HEK293T (cell line): ENCODE data around the gene HIVEP3.

Source experiments
- CTCF ChIA-PET: fragments of 350-600 bp; formaldehyde crosslinking; extraction: SDS; loops from one replicate; lab custom pipeline; 2021; ENCODE audit warnings: antibody characterized with exemption, inconsistent platforms; lab: Yijun Ruan, JAX
- POLR2A ChIA-PET: fragments of 350-600 bp; formaldehyde crosslinking; extraction: SDS; loops from one replicate; lab custom pipeline; 2020; ENCODE audit warnings: antibody characterized with exemption, inconsistent platforms; lab: Yijun Ruan, JAX
- DNase-seq: peaks from one replicate; pipeline ENCODE4 v3.0.0; 2012; ENCODE audit warnings: mixed read lengths; ENCODE audit errors: extremely low spot score
- ARNT ChIP-seq: fragments of 450-650 bp; IDR thresholded peaks from 2 replicates; pipeline ENCODE4 v1.6.1; 2017; ENCODE audit warnings: mild to moderate bottlenecking
- BHLHE40 ChIP-seq: fragments of 450-650 bp; IDR thresholded peaks from 2 replicates; pipeline ENCODE4 v1.6.1; 2016; ENCODE audit warnings: mild to moderate bottlenecking, moderate library complexity, borderline replicate concordance
- CTBP1 ChIP-seq: fragments of 450-650 bp; IDR thresholded peaks from 2 replicates; pipeline ENCODE4 v1.6.1; 2016; ENCODE audit warnings: borderline replicate concordance
- ELF4 ChIP-seq: fragments of 450-650 bp; IDR thresholded peaks from 2 replicates; pipeline ENCODE4 v1.6.1; 2017; ENCODE audit warnings: antibody characterized with exemption
- FOXA1 ChIP-seq: fragments of 450-650 bp; IDR thresholded peaks from 2 replicates; pipeline ENCODE4 v1.6.1; 2016; ENCODE audit warnings: mild to moderate bottlenecking
- FOXM1 ChIP-seq: fragments of 450-650 bp; IDR thresholded peaks from 2 replicates; pipeline ENCODE4 v1.6.1; 2017; ENCODE audit warnings: mild to moderate bottlenecking, borderline replicate concordance
- HDGF ChIP-seq: fragments of 450-650 bp; IDR thresholded peaks from 2 replicates; pipeline ENCODE4 v1.6.1; 2017; ENCODE audit warnings: antibody characterized with exemption, borderline replicate concordance
- L3MBTL2 ChIP-seq: fragments of 450-650 bp; conservative IDR thresholded peaks from 2 replicates; pipeline ENCODE4 v1.6.1; 2016; ENCODE audit warnings: mild to moderate bottlenecking
- LEF1 ChIP-seq: fragments of 450-650 bp; IDR thresholded peaks from 2 replicates; pipeline ENCODE4 v1.6.1; 2017; ENCODE audit warnings: mild to moderate bottlenecking, borderline replicate concordance
- NFRKB ChIP-seq: fragments of 450-650 bp; IDR thresholded peaks from 2 replicates; pipeline ENCODE4 v1.6.1; 2016; ENCODE audit warnings: mild to moderate bottlenecking, moderate library complexity
- SP1 ChIP-seq: fragments of 450-650 bp; IDR thresholded peaks from 2 replicates; pipeline ENCODE4 v1.6.1; 2017
- SUZ12 ChIP-seq: fragments of 450-650 bp; IDR thresholded peaks from 2 replicates; pipeline ENCODE4 v1.6.1; 2016; ENCODE audit warnings: mild to moderate bottlenecking
- TARDBP ChIP-seq: fragments of 450-650 bp; IDR thresholded peaks from 2 replicates; pipeline ENCODE4 v1.6.1; 2016
- ZNF384 ChIP-seq: fragments of 450-650 bp; IDR thresholded peaks from 2 replicates; pipeline ENCODE4 v1.6.1; 2016
- TF ChIP-seq, protein P1 (sequence below): fragments of 450-650 bp; IDR thresholded peaks from 2 replicates; pipeline ENCODE4 v1.6.1; 2016

Gene HIVEP3

DNA sequence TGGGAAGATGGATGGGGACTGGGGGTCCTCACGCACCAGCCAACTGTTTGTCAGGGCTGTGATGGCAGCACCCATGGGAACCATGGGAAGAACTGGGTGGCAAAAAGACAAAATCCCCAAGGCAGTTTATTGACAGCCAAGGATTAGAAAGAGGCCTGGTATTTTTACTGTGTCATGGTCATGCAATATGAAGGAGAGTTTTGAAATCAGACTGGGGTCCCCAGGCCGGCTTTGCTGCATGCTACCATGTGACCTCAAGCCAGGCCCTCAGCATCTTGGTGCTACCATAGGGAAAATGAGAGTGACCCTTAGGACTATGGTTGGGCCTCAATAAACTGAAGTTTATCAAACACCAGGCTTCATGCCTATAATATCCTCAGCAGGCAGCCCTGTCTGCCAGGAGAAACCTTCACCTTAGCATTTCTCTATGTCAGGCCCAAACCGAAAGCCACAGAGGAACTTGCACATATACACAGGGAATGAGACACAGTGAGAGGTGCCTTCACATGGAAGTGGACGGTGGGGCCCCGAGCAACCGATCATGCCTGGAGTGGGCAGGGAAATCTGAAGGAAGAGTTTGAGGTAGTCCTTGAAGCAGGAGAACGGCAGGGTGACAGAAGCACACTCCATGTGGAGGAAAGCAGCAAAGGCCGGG lies 203.2 kb downstream of the HIVEP3 start:
- DNase-seq, result no peak
- TF ChIP-seq L3MBTL2 (no peak), NFRKB (no peak), ELF4 (no peak), SP1 (no peak), BHLHE40 (no peak), HDGF (no peak), ARNT (no peak), FOXA1 (no peak)
- POLR2A ChIA-PET, result no interaction called here
- CTCF ChIA-PET, result no interaction called here

DNA sequence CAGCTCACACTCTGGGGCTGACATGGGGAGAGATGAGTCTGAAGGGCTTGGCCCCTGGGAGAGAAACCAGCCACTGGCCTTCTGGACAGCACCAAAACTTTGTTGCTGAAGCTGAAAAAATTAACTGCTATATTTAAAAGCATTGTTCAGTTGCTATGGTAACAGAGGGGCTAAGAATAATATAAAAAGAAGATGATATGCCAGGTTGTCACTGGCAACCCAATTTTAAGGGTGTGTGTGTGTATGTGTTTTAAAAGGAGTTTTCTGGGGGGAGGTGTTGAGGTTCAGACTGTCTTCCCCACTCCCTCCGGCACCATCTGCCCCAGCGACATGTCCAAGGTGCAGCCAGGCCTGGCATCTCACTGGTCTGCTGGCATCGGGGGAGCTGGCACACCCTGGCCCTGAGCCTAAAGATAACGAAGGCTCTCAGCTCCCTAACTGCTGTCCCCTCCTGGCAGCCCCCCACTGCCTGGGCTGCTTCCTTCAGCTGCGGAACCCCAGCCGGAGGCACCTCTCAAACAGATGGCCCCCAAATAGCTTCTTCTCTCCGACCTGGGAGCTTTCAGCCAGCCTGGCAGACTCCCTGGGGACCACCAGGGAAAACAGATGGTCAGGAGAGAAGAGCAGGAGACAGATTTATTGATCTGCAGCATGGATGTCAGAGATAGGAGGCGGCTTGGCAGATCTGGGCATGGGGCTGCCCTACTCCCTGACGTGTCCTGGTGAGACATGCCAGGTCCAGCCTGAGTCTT lies 203.9 kb downstream of the HIVEP3 start:
- TF ChIP-seq L3MBTL2 (no peak), ZNF384 (no peak), ELF4 (no peak), LEF1 (no peak)
- no peak for DNase-seq
- ChIA-PET CTCF (no interaction called here), POLR2A (interaction anchor here (1.0 kb wide), 1 partner anchor 66 kb away, joined by 3 read pairs; no protein-coding TSS in a partner anchor)

DNA sequence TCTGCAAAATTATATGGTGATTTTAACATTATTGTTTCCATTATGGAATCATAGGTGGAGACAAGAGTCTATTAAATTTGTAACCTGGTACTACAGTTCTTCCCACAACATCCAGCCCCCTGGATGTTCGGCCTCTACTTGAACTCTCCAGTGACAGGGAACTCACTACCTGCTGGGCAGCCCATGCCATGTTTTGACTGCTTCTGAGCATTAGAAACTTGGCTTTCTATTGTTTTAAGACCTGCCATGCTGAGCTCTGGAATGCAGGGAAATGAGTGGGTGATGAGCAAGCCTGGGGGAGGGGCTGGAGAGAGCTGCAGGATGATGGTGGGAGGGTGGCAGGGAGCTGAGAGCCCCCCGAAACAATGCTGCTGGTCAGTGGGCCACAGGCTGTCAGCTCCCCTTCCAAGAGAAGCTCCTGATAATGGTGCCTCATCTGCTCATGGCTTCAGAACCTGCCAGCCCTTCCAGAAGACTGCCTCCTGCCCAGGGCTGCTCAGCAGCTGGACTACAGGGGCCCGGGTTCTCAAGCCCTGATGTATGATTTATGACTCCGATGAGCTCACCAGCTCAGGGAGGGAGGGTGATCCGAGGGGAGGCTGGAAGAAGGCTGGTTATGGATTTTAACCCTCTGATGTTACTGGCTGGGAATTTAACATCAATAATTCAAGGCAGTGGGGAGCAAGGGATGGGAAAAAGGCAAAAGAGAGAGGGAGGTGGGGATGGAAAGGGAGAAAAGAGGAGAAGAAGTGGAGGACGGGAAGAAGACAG lies 205.0 kb downstream of the HIVEP3 start:
- ChIA-PET CTCF (interaction anchor here (0.8 to 1.2 kb wide), 2 partner anchors 10 to 14 kb away, joined by 3 to 4 read pairs; no protein-coding TSS in a partner anchor), POLR2A (interaction anchor here (1.0 kb wide), 1 partner anchor 68 kb away, joined by 3 read pairs; no protein-coding TSS in a partner anchor)
- peak; percentile 52 for DNase-seq
- no peak for TF ChIP-seq LEF1
- TF ChIP-seq ZNF384, result no peak
- TF ChIP-seq ELF4, result no peak
- TF ChIP-seq, protein P1, sequence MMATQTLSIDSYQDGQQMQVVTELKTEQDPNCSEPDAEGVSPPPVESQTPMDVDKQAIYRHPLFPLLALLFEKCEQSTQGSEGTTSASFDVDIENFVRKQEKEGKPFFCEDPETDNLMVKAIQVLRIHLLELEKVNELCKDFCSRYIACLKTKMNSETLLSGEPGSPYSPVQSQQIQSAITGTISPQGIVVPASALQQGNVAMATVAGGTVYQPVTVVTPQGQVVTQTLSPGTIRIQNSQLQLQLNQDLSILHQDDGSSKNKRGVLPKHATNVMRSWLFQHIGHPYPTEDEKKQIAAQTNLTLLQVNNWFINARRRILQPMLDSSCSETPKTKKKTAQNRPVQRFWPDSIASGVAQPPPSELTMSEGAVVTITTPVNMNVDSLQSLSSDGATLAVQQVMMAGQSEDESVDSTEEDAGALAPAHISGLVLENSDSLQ, result peak; percentile 88

DNA sequence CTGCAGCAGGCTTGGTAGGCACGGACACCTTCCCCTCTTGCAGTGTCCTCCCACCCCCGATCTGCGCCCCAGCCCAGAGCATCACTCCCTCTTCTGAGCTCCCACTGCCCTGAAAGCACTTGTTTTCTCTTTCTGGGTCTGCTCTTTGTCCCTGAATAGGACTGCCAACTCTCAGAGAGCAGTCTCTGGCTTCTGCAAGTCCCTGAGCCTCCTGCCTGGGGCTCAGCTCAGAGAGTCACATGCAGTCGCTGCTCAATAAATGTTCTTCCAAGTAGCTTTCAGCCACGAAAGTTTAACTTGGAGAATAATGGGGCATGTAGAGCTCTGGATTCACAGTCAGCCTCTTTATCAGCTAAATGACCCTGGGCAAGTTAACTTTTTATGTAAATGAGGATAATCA lies 205.6 kb downstream of the HIVEP3 start:
- no peak for TF ChIP-seq FOXA1
- TF ChIP-seq SUZ12, result no peak
- no peak for TF ChIP-seq ELF4
- no peak for TF ChIP-seq BHLHE40
- no peak for TF ChIP-seq CTBP1
- TF ChIP-seq, protein P1, result no peak
- no peak for TF ChIP-seq HDGF
- TF ChIP-seq ARNT, result no peak
- no peak for TF ChIP-seq NFRKB
- no peak for TF ChIP-seq L3MBTL2
- TF ChIP-seq SP1, result no peak
- TF ChIP-seq TARDBP, result no peak
- TF ChIP-seq FOXM1, result no peak
- ChIA-PET CTCF (interaction anchor here (0.8 to 1.2 kb wide), 2 partner anchors 10 to 14 kb away, joined by 3 to 4 read pairs; no protein-coding TSS in a partner anchor), POLR2A (no interaction called here)
- no peak for DNase-seq

DNA sequence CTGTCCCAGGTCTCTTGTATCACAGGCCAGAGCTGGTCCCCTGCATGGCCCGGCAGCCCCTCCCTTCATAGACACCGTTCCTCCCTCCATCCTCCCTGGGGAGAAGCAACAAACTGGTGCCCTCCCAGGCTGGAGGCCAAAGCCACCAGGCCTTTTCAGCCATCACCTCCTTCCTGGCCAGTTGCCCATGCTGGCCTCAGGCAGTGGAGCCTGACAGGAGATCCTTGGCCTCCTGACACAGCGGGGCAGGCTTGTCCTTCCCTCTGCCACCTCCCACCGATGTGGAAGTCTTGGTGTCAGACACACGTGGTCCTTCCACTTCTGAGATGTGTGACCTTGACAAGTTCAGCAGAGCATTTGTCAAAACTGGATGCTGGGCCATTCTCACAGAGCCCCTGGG lies 206.0 kb downstream of the HIVEP3 start:
- ChIA-PET CTCF (no interaction called here), POLR2A (no interaction called here)
- TF ChIP-seq FOXA1 (no peak), ZNF384 (no peak), SP1 (no peak), LEF1 (no peak), L3MBTL2 (no peak), BHLHE40 (no peak), SUZ12 (no peak), ELF4 (no peak), NFRKB (no peak), ARNT (no peak), CTBP1 (no peak), HDGF (no peak), TARDBP (no peak)
- TF ChIP-seq, protein P1, result no peak
- DNase-seq, result no peak

DNA sequence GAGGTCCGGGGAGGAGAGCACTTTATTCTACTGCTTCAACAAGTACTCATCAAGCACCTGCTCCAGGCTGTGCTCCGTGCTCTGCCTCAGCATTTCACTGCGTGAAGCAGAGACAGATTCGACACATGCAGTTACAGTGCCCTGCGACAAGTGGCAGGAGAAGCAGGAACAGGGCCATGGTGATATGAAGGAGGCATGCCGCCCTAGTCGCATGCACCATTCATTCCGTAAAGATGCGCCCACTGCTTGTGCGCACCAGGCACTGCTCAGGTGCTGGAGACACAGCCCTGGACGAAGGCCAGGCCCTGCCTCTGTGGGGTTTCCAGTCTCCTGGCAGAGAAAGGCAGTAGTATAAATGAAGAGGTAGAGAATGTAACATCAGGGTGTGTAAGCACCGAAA lies 206.6 kb downstream of the HIVEP3 start:
- CTCF ChIA-PET, result no interaction called here
- no peak for DNase-seq
- TF ChIP-seq HDGF (no peak), ZNF384 (no peak), SP1 (no peak), ARNT (no peak)
- TF ChIP-seq, protein P1, result no peak
- POLR2A ChIA-PET, result no interaction called here
